HG03095 (cell line): Measurements from ENCODE around the gene AIG1.
"Not testable (repeated sequence)": the region's sequence is repeated elsewhere in the genome, so short reads cannot be mapped to it uniquely, and the experiment has no call there.

Experiments used
- ATAC-seq: cut with Tn5 transposase; IDR thresholded peaks from one replicate; pipeline ENCODE4 v1.9.1; 2021; ENCODE audit warnings: moderate library complexity; ENCODE audit not compliant: unreplicated experiment

The AIG1 gene

DNA sequence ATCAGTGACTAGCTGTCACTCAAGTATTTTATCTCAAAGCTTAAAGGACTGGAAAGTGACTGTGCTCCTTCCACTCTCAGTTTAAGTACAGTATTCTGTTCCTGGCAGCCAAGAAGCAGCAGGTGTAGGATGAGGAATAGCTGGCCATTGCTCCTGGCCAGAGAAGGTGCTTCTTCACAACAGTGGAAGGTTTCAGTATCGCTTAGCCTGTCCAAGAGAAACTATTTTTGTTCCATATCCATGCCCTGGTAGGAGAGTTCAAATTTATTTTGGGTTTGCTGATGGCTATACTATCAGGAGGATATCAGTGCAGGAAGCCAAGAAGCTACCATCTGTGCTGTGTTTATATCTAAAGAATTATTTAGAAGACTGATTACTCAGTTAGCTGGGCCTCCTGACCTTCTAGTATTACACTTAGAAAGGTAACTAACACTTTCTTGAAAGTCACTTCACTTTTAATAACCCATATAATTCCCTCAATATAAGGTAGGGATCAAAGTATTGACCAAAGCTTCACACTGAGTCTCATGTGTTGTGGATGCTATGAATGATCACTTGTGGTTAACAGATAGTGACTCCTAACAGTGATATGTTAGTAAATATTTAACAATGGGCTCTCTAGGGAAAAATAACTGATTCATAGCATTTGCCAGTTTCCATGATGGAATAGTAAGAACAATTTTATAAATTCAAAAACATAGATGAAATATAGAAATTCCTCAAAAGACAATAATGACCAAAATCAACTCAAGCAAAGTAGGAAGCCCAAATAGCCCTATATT lies 99.9 kb downstream of the AIG1 start:
- ATAC-seq, result no peak

DNA sequence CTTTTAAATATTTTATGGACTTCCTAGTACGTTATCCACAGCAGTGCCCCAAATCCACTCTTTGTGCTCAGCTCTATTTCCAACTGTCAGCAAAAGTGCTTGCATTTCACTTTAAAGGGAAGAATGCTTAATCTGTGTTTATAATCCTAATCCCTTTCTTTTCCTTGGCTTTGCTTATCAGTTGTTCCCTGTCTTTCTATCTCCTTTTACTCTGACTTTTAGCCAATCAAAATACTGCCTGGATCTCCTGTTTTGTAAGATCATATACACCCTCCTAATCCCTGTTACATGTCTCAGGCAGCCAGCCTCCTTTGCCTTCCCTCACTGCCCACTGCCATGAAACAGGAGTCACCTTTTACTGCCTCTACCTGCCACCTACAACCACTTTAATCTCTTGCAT lies 102.9 kb downstream of the AIG1 start:
- no peak for ATAC-seq

DNA sequence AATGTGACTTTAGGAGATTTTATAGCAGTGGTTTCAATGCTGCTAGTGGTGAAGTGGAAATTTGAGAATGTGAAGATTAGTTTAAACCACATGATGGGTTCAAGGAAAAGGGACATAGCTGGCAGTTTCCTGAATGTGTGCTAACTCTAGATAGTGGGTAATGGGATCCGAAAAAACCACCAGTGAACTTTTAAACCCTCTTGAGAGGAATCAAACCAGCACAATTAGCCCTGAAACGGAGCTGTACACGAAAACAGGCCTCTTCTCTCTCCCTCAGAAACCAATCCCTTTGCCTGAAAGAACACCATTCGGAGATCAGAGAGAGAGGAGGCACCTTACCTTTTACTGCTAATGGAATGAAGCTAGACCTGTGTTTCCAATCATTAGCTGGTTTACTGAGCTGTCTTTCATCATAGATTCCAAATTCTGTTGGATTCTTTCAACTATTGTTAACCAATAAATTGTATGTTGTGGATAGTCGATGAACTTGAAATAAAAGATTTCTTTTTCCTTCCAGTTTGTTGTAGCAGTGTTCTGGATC lies 103.9 kb downstream of the AIG1 start:
- ATAC-seq, result no peak

DNA sequence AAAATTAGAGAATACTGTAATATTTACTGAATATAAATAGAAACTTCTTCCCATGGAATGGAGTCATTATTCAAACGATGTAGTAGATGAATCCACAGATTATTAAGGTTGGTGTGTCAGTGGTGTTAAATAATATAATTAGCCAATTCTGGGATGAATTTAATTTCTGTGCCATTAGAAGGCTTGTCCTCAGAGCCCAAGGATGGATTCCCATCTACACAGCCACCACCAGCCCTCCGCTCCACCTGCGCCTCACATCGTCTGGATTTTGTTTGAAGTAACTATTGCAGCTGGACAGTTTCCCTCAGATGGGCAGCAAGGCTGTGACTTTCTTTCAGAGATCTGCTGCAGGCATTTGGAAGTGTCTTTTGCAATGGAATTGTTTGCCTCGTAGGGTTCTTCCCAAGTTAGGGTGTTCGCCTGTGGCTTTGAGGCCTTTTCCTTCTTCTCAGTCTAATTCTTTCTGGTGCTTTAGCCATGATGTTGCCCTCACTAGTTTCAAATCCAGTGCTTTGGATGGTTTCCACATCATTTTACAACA lies 104.7 kb downstream of the AIG1 start:
- ATAC-seq, result no peak

DNA sequence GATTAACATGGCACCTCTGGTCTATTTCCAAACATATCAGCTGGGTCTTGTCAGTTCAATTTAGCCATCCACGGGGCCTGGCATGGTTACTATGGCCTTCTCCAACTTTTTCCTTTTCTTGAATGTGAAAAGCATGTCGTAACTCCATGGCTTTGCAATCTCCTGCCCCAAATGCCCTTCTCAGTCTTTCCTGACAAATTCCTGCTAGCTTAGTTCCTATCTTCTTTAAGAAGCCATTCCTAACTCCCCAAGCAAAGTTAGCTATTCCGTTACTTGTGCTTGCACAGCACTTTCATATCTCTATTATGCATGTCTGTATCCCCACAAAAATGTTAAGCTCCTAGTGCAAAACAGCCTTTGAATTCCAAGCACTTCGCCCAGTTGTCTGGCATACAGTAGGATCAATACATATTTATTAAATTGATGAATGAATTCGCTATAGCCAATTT lies 105.6 kb downstream of the AIG1 start:
- ATAC-seq, result no peak

DNA sequence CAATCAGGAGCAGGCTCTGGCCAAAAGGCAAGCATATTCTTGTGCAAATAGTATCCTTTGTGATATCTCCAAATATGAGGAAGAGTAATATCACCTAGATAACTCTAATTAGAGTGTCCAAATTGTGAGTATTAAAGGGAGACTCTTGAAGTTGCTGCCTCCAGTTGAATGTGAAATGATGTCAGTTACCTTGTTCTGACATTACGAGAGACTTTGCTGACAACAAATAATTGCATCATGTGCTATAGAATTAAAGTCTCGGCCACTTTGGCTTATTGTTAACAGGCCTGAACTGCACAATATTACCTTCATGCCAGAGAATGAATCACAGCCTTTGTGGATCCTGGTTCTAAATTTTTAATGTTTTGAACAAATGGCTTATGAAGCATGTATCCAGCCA lies 106.5 kb downstream of the AIG1 start:
- no peak for ATAC-seq

DNA sequence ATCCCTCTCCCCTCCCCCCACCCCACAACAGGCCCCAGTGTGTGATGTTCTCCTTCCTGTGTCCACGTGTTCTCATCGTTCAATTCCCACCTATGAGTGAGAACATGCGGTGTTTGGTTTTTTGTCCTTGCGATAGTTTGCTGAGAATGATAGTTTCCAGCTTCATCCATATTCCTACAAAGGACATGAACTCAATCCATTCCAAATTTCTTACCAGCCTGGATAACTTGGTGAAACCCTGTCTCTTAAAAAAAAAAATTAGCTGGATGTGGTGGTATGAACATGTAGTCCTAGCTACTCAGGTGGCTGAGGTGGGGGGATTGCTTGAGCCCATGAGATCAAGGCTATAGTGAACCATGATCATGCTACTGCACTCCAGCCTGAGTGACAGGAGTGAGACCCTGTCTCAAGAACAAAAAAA lies 107.7 kb downstream of the AIG1 start:
- ATAC-seq, result not testable (repeated sequence)

DNA sequence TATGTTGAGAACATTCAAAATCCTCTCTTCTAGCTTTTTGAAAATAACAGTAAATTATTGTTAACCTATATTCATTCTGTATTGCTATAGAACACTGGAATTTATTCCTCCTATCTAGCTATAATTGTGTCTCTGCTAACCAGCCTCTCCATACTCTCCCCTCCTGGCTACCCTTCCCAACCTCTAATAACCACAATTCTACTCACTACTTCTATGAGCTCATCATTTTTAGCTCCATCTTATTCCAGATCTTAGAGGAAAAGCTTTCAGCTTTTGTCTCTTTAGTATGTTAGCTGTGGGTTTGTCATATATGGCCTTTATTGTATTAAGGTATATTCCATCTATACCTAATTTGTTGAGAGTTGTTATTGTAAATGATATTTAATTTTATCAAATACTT lies 108.8 kb downstream of the AIG1 start:
- no peak for ATAC-seq

DNA sequence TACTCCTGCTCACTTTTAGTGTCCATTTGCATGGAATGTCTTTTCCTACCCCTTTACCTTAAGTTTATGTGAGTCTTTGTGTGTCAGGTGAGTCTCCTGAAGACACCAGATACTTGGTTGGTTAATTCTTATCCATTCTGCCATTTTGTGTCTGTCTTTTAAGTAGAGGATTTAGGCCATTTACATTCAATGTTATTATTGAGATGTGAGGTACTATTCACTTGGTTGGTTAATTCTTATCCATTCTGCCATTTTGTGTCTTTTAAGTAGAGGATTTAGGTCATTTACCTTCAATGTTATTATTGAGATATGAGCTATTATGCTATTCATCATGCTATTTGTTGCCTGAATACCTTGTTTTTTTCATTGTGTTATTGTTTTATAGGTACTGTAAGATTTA lies 113.8 kb downstream of the AIG1 start:
- ATAC-seq, result no peak

DNA sequence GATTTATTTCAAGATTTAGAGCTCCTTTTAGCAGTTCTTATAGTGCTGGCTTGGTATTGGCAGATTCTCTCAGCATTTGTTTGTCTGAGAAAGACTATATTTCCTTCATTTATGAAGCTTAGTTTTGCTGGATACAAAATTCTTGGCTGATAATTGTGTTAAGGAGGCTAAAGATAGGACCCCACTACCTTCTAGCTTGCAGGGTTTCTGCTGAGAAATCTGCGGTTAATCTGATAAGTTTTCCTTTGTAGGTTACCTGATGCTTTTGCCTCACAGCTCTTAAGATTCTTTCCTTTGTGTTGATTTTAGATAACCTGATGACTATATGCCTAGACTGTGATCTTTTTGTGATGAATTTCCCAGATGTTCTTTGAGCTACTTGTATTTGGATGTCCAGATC lies 114.3 kb downstream of the AIG1 start:
- ATAC-seq, result no peak

DNA sequence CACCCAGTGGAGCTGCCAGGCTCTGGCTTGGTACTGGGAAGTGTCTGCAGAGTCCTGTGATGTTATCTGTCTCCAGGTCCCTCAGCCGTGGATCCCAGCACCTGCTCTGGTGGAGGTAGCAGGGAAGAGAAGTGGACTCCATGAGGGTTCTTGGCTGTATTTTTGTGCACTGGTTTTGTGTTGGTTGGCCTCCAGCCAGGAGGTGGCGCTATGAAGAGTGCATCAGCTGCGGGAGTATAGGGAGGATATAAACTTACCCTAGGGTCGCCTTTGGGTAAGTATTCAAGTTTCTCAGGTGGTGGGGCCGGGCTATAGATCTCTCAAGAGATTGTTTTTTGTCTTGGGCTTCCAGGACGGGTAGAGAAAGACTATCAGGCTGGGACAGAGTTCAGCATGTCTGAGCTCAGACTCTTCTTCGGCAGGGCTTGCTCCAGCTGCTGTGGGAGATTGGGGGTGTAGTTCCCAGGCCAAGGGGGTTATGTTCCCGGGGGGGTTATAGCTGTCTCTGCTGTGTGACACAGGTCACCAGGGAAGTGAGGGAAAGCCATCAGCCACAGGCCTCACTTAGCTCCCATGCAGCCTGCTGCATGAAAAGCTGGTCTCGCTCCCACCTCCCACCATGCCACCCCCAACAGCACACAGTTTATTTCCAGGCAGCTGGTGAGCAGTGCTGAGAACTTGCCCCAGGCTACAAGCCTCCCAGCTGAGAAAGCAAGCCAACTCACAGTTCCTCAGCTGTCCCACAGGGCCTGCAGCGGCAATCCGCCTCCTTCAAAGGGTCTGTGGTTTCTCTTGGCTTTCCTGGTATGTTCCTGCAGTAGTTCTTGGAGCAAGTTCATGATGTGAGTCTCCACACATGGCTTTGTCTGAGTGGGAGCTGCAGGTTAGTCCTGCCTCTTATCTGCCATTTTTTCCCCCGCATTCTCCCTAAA lies 115.7 kb downstream of the AIG1 start:
- ATAC-seq, result no peak

DNA sequence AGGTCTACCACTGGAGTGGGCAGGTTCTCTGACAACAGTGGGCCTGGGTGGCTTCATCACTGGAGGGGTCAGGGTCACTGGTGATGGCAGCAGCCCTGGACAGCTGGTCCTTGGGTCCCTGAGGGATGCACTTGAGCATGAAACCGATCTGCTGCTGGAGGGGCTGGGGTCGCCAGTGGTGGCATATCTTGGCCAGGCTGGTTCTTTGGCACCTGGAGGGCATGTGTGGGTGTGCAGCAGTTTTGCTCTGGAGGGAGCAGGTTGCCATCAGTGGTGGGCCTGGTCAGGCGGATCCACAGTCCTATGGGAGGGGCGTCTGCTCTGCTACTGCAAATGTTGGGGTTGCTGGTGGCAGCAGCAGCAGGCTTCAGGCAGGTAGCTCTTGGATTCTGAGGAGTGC lies 117.0 kb downstream of the AIG1 start:
- ATAC-seq, result no peak

DNA sequence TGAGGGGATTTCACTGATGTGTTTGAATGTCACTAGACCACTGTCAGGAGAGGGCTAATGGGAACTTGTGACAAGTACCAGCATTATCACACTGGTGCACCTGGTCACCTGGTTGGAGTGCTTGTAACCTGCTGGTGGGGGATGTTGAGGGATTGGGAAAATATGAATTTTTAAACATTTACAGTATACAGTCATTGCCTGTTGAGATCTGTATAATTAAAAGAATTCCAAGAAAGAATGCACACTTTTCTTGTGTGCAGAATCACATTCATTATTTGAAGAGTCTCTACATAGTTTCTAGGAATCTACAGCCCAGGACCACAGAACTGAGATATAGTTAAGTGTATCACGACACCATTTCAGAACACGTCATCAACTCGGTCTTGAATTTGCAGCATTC lies 118.4 kb downstream of the AIG1 start:
- no peak for ATAC-seq

DNA sequence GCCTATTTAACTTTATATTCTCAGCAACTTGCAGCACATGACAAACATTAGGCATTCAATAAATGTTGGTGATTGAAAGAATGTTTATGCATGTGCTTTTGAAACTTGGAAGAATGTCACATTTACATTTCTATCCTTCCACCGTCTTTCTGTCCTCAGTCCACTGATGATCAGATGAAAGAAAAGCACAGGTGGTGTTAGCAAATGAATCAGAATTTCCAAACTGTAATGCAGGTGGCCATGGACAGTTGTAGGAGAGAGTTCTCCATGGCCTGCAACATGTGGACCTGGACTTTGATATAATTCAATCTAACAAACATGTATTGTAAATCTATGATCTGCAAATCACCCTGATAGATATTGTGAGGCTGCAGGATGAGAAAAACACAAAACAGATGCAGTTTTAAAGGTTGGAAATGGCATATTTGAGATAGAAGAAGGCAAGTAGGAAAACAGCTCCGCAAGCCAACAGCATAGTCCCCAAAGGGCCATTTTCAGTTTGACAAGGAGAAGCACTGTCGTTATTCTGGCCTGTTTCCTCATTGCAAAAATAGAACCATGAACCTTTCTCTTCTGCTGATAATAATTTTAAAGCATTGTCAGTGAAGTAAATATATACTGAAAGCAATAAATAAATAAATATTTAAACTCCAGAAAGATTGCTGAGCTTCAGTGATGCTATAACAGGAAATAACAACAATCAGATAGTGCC lies 119.4 kb downstream of the AIG1 start:
- no peak for ATAC-seq

DNA sequence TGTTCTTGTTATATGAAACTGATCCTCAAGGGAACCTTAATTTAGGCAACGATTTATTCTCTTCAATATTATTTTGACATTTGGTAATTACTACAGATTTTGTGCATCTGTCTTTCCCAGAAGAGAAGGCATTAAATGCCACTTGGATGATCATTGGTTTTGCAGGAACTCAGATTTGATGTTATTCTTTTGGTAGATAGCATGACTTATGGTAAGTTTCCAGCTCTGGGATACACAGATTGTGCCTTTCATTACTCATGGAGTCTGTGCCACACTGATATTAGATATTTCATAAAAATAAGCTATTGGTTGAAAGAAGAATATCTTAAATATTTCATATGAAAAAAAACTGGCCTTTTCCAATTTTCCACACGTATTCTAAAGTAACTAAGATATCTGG lies 120.1 kb downstream of the AIG1 start:
- no peak for ATAC-seq

DNA sequence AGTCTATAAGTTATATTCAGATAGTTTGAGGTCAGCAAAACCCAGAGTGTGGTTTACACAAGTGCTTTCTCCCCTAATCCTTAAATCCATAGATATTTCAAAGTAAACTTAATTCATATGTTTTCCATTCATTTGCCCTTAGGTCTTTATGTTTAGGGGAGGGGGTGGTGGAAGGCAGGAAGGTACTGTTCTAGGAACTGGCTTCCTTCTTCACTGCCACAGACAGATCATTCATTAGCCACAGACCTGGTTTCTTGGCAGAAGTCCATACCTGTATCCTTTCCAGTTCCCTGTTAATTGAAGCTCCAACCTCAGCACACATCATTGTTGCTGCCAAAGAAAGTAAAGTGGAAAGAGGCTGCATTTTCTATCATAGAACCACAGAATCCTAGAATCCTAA lies 123.0 kb downstream of the AIG1 start:
- no peak for ATAC-seq

DNA sequence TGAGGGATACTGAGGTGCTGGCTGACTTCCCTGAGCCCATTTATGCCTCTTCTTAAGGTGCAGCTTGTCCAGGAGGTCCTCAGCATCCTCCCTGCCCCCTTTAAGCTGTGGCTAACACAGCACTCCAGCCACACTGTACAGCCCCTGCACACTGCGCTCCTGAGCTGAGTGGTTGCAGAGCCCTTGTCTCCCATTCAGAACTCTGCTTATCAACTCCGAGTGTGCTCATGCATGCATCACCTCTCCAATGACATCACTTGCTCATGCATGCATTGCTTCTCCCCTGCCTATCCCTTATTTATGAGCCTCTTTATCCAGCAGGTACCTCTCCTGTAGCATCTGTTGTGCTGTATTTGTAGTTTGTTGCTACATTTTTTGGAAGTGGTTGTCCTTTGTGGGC lies 124.6 kb downstream of the AIG1 start:
- ATAC-seq, result no peak

DNA sequence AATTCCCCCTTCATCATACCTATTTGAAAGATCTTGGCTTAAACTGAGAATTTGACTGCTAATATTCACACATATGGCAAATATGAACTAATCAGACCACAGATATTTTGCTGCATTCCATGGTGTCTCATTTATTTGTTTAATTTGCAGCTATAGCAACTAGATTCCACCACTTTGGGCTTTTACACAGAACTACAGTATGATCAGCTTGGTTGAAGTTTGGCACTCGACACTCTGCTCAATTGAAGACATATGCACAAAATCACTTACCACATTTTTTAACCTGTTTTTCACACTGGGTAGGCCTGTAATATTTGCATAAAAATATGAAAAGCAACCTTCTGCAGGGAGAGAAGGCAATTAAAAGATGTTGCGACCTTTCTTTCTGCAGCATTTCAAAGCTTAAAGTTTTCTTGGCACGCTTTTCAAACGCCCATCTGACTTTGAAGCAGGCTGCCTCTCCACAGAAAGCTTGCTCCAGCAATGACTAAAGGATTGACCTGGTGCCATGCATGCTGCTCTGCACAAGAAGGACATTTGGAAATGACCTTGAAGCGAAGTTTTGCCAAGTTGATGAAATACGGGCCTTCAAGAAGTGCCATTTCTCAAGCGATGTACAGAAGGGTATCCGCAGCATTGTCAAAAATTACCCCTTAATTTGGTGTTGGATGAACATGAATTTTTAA lies 126.7 kb downstream of the AIG1 start:
- ATAC-seq, result no peak

DNA sequence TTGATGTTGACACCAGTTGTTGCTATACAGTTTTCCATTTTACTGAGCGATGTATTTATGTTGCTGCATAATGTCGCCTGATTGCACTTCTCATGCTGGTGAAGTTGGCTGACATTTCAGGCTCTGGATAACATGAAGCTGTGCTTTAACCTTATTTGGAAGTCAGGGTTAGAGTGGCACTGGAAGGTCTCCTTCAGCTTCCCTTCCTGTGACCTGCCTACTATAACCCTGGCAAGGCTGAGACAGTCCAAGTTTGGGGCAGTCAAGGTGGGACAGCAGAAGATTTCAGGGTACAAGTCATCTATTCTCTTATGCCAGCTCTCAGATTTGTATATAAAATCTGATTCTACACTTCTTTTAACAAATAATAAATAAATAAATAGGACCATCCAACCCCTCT lies 127.6 kb downstream of the AIG1 start:
- ATAC-seq, result no peak

DNA sequence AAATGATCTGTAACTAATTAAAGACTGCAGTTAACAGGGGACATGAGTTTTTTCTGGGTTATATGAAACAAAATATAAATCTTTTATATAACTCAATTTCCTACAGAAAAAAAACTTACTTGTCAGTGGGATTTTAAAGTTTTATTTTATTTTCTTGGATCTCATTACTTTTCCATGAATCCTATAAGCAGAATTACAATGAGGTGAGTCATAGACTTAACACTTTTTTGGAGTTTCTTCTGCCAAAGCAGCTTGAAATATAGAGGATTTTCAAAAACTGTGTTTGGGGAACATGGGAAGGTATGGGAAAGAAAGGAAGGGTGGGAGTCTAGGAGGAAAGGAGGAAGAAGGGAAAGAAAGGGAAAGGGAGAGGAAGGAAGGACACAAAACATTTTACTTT lies 130.7 kb downstream of the AIG1 start:
- ATAC-seq, result no peak
